Measurements from ENCODE around the gene SOHLH1. TPM values are rescaled to one million over a fixed set of nuclear protein-coding genes. Genes with fewer than 3 reads are reported as not detected.

Gene SOHLH1
- total and polyA plus RNA-seq, 2 experiments from 2014 or later = not detected

DNA sequence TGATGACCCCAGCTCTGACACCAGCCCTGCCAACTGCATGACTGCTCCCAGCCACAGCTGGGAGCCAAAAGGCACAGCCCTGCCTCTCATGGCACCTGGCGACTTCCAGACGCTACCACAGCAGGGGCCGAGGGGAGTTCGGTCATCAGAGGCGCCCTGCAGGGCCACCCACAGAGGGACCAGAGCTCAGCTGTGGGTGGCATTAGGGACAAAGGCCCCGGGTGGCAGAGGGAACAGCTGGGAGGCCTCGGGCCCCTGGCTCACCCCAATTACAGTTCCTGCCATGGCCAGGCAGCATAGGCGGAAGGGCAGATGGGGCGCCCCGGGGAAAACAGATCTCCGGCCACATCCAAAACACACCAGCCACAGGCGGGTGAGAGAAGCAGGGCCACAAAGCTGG is 3.6 kb downstream of the SOHLH1 start:
- in situ Hi-C loops (cut with MboI) = no loop called here
- Histone ChIP-seq H3K4me3 (no peak overlapping the region), H4K20me1 (ENCODE audit: insufficient read depth) (no peaks in the 10 kb centered on the region), H3K4me1 (ENCODE audit: insufficient read depth) (no peaks in the 10 kb centered on the region), H3K9me2 (ENCODE audit: insufficient read depth) (no peaks in the 10 kb centered on the region), H3K27ac (no peak overlapping the region), H3K79me2 (ENCODE audit: insufficient read depth) (no peaks in the 10 kb centered on the region), H2AFZ (no peak overlapping the region), H3K9me3 (ENCODE audit: low read depth) (no peaks in the 10 kb centered on the region), H3K27me3 (replicated peaks; ENCODE audit: insufficient read depth) (no peaks in the 10 kb centered on the region; the same call in 1 of the 2 replicates), H3F3A (ENCODE audit: insufficient read depth) (no peaks in the 10 kb centered on the region), H3K36me3 (ENCODE audit: low read depth) (no peaks in the 10 kb centered on the region), H3K9ac (no peak overlapping the region), H3K4me2 (ENCODE audit: unreplicated experiment) (no peak overlapping the region)
- TF ChIP-seq EZH2 (IDR thresholded peaks at IDR 0.05; ENCODE audit: insufficient read depth, poor library complexity, severe bottlenecking) = no peak
- TF ChIP-seq EZH2phosphoT487 (IDR thresholded peaks at IDR 0.05; ENCODE audit: insufficient read depth, low read depth) = no peak
- WGBS, 2 experiments (ENCODE audit: low coverage in 1 of 2, low lambda C conversion rate in 2 of 2, missing lambda C conversion rate in 2 of 2) = 36 to 49% methylated on average over 10 to 12 of the region's 12 CpGs
- no peak for DNase-seq

DNA sequence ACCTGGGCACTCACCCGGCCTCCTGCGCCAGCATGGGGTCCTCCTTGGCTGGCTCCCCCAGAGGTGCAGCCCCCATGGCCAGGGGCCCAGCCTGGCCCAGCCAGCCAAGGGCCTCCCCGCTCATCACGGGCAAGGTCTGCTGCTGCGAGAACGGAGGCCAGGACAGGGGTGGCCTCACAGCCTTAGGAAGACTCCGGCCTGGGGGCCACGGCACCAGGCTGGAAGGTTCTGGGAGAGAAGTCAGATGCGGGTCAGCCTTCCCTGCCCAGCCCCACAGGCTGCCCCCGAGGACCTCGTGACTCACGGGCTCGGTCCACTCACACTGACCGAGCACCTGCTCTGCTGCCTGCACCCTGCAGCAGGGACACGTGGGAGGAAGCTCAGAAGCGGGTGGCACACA is 4.2 kb downstream of the SOHLH1 start:
- H3K4me2 ChIP-seq (ENCODE audit: unreplicated experiment) = no peak overlapping the region
- no peak for DNase-seq
- in situ Hi-C loops (cut with MboI) = no loop called here
- TF ChIP-seq EZH2phosphoT487 (IDR thresholded peaks at IDR 0.05; ENCODE audit: insufficient read depth, low read depth) (no peak), EZH2 (IDR thresholded peaks at IDR 0.05; ENCODE audit: insufficient read depth, poor library complexity, severe bottlenecking) (no peak)
- no peak overlapping the region for H2AFZ ChIP-seq
- H3K9ac ChIP-seq = no peak overlapping the region
- H3K36me3 ChIP-seq (ENCODE audit: low read depth) = no peaks in the 10 kb centered on the region
- no peak overlapping the region for H3K4me3 ChIP-seq
- H3F3A ChIP-seq (ENCODE audit: insufficient read depth) = no peaks in the 10 kb centered on the region
- no peak overlapping the region for H3K27ac ChIP-seq
- no peaks in the 10 kb centered on the region for H3K79me2 ChIP-seq (ENCODE audit: insufficient read depth)
- H3K9me2 ChIP-seq (ENCODE audit: insufficient read depth) = no peaks in the 10 kb centered on the region
- H3K9me3 ChIP-seq (ENCODE audit: low read depth) = no peaks in the 10 kb centered on the region
- no peaks in the 10 kb centered on the region; the same call in 1 of the 2 replicates for H3K27me3 ChIP-seq (replicated peaks; ENCODE audit: insufficient read depth)
- H3K4me1 ChIP-seq (ENCODE audit: insufficient read depth) = no peaks in the 10 kb centered on the region
- WGBS, 2 experiments (ENCODE audit: low coverage in 1 of 2, low lambda C conversion rate in 2 of 2, missing lambda C conversion rate in 2 of 2) = 67 to 68% methylated on average over 16 of the region's 16 CpGs
- no peaks in the 10 kb centered on the region for H4K20me1 ChIP-seq (ENCODE audit: insufficient read depth)

GRCh38 chr9:135694414-135694813 is 4.9 kb downstream of the SOHLH1 start:
- Histone ChIP-seq H3K4me3 (no peak overlapping the region), H3K9me3 (ENCODE audit: low read depth) (no peaks in the 10 kb centered on the region), H3K9me2 (ENCODE audit: insufficient read depth) (no peaks in the 10 kb centered on the region), H3K4me1 (ENCODE audit: insufficient read depth) (no peaks in the 10 kb centered on the region), H3K27me3 (replicated peaks; ENCODE audit: insufficient read depth) (no peaks in the 10 kb centered on the region; the same call in 1 of the 2 replicates), H2AFZ (no peak overlapping the region), H3K4me2 (ENCODE audit: unreplicated experiment) (no peak overlapping the region), H3K27ac (no peak overlapping the region), H3K9ac (no peak overlapping the region), H3F3A (ENCODE audit: insufficient read depth) (no peaks in the 10 kb centered on the region), H3K36me3 (ENCODE audit: low read depth) (no peaks in the 10 kb centered on the region), H4K20me1 (ENCODE audit: insufficient read depth) (no peaks in the 10 kb centered on the region), H3K79me2 (ENCODE audit: insufficient read depth) (no peaks in the 10 kb centered on the region)
- TF ChIP-seq EZH2phosphoT487 (IDR thresholded peaks at IDR 0.05; ENCODE audit: insufficient read depth, low read depth) (no peak), EZH2 (IDR thresholded peaks at IDR 0.05; ENCODE audit: insufficient read depth, poor library complexity, severe bottlenecking) (no peak)
- no peak for DNase-seq
- WGBS, 2 experiments (ENCODE audit: low coverage in 1 of 2, low lambda C conversion rate in 2 of 2, missing lambda C conversion rate in 2 of 2) = 65 to 69% methylated on average over 10 to 16 of the region's 18 CpGs
- in situ Hi-C loops (cut with MboI) = no loop called here

DNA sequence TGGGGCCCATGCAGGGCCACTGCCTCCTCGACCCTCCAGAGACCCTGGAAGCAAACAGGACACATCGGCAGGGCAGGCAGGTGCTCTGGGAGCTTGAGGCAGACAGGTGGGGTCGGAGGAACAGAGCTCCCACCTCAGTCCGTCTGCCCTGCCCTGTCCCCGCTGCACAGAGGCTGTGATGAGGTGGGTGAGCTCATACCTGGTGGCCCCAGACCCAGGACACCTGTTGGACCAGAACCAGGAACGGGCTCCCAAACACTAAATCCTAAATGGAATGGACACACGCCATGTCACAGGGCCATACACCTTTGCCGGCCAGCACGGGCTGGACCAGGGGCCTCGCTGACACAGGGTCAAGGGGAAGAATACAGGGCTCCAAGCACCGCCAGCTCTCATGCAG is 5.5 kb downstream of the SOHLH1 start:
- Histone ChIP-seq H3F3A (ENCODE audit: insufficient read depth) (no peaks in the 10 kb centered on the region), H3K9me3 (ENCODE audit: low read depth) (no peaks in the 10 kb centered on the region), H3K27ac (no peak overlapping the region), H3K9me2 (ENCODE audit: insufficient read depth) (no peaks in the 10 kb centered on the region), H4K20me1 (ENCODE audit: insufficient read depth) (no peaks in the 10 kb centered on the region), H3K9ac (no peak overlapping the region), H3K4me1 (ENCODE audit: insufficient read depth) (no peaks in the 10 kb centered on the region), H3K36me3 (ENCODE audit: low read depth) (no peaks in the 10 kb centered on the region), H3K4me3 (no peak overlapping the region), H3K4me2 (ENCODE audit: unreplicated experiment) (no peak overlapping the region), H3K79me2 (ENCODE audit: insufficient read depth) (no peaks in the 10 kb centered on the region), H3K27me3 (replicated peaks; ENCODE audit: insufficient read depth) (no peaks in the 10 kb centered on the region; the same call in 1 of the 2 replicates), H2AFZ (no peak overlapping the region)
- 54 to 61% methylated on average over 11 of the region's 11 CpGs for WGBS, 2 experiments (ENCODE audit: low coverage in 1 of 2, low lambda C conversion rate in 2 of 2, missing lambda C conversion rate in 2 of 2)
- TF ChIP-seq EZH2 (IDR thresholded peaks at IDR 0.05; ENCODE audit: insufficient read depth, poor library complexity, severe bottlenecking) (no peak), EZH2phosphoT487 (IDR thresholded peaks at IDR 0.05; ENCODE audit: insufficient read depth, low read depth) (no peak)
- no peak for DNase-seq
- in situ Hi-C loops (cut with MboI) = no loop called here

DNA sequence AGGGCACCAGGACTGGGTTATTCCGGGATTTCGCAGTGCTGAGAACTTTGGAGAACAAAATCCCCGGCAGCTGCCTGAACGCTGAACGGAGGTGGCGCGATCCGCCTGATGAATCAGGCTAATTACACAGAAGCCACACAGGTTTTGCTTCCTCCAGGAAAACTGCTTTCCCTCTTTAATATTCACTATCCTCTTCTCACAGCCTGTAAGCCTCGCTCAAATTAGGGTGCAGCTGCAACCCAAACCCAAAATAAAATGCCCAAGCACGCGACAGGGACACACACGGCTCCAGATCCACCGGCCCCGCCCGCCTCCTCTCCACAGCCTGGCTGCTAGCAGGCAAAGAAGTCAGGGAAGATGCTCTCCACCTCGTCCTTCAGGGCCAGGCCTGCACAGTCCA is 6.0 kb downstream of the SOHLH1 start:
- 50 to 54% methylated on average over 16 of the region's 16 CpGs for WGBS, 2 experiments (ENCODE audit: low coverage in 1 of 2, low lambda C conversion rate in 2 of 2, missing lambda C conversion rate in 2 of 2)
- H3K79me2 ChIP-seq (ENCODE audit: insufficient read depth) = no peaks in the 10 kb centered on the region

More for the DNA sequence above, 6.0 kb downstream of the SOHLH1 start:
- Histone ChIP-seq H4K20me1 (ENCODE audit: insufficient read depth) (no peaks in the 10 kb centered on the region), H3K36me3 (ENCODE audit: low read depth) (no peaks in the 10 kb centered on the region), H3K9ac (no peak overlapping the region), H3K27ac (no peak overlapping the region), H3K27me3 (replicated peaks; ENCODE audit: insufficient read depth) (no peaks in the 10 kb centered on the region; the same call in 1 of the 2 replicates), H3K9me3 (ENCODE audit: low read depth) (no peaks in the 10 kb centered on the region), H3K9me2 (ENCODE audit: insufficient read depth) (no peaks in the 10 kb centered on the region), H3K4me2 (ENCODE audit: unreplicated experiment) (no peak overlapping the region), H2AFZ (no peak overlapping the region), H3K4me1 (ENCODE audit: insufficient read depth) (no peaks in the 10 kb centered on the region), H3K4me3 (no peak overlapping the region), H3F3A (ENCODE audit: insufficient read depth) (no peaks in the 10 kb centered on the region)
- TF ChIP-seq EZH2phosphoT487 (IDR thresholded peaks at IDR 0.05; ENCODE audit: insufficient read depth, low read depth) (no peak), EZH2 (IDR thresholded peaks at IDR 0.05; ENCODE audit: insufficient read depth, poor library complexity, severe bottlenecking) (no peak)
- no peak for DNase-seq
- in situ Hi-C loops (cut with MboI) = no loop called here

Measured in GM23248 (cell line).